Ishikawa (cell line): ENCODE measurements around the gene ACKR4.

Experiments used
- CEBPB ChIP-seq: IDR thresholded peaks from 2 replicates; pipeline ENCODE4 v1.6.1; 2012
- CREB1 ChIP-seq: IDR thresholded peaks from 2 replicates; pipeline ENCODE4 v1.6.1; 2012; ENCODE audit warnings: low read depth
- EGR1 ChIP-seq: IDR thresholded peaks from 2 replicates; pipeline ENCODE4 v1.6.1; 2012
- EP300 ChIP-seq: IDR thresholded peaks from 2 replicates; pipeline ENCODE4 v1.6.1; 2012; ENCODE audit warnings: borderline replicate concordance
- FOXM1 ChIP-seq: IDR thresholded peaks from 2 replicates; pipeline ENCODE4 v1.6.1; 2012; ENCODE audit warnings: low read depth, borderline replicate concordance
- NFIC ChIP-seq: IDR thresholded peaks from 2 replicates; pipeline ENCODE4 v1.6.1; 2012
- RAD21 ChIP-seq: IDR thresholded peaks from 2 replicates; pipeline ENCODE4 v1.6.1; 2012; ENCODE audit warnings: low read depth
- TAF1 ChIP-seq: IDR thresholded peaks from 2 replicates; pipeline ENCODE4 v1.6.1; 2012; ENCODE audit warnings: low read depth, mild to moderate bottlenecking
- TCF12 ChIP-seq: IDR thresholded peaks from 2 replicates; pipeline ENCODE4 v1.6.1; 2012; ENCODE audit warnings: low read depth
- TEAD4 ChIP-seq: IDR thresholded peaks from 2 replicates; pipeline ENCODE4 v1.6.1; 2012
- YY1 ChIP-seq: IDR thresholded peaks from 2 replicates; pipeline ENCODE4 v1.6.1; 2012; ENCODE audit warnings: low read depth
- ZBTB7A ChIP-seq: IDR thresholded peaks from 2 replicates; pipeline ENCODE4 v1.6.1; 2012; ENCODE audit warnings: low read depth
- TF ChIP-seq, protein P1 (sequence below): IDR thresholded peaks from 2 replicates; pipeline ENCODE4 v1.6.1; 2012
- TF ChIP-seq, protein P2 (sequence below): IDR thresholded peaks from 2 replicates; pipeline ENCODE4 v1.6.1; 2012; ENCODE audit warnings: low read depth, mild to moderate bottlenecking
- TF ChIP-seq, protein P3 (sequence below): IDR thresholded peaks from 2 replicates; pipeline ENCODE4 v1.6.1; 2012

The ACKR4 gene

DNA sequence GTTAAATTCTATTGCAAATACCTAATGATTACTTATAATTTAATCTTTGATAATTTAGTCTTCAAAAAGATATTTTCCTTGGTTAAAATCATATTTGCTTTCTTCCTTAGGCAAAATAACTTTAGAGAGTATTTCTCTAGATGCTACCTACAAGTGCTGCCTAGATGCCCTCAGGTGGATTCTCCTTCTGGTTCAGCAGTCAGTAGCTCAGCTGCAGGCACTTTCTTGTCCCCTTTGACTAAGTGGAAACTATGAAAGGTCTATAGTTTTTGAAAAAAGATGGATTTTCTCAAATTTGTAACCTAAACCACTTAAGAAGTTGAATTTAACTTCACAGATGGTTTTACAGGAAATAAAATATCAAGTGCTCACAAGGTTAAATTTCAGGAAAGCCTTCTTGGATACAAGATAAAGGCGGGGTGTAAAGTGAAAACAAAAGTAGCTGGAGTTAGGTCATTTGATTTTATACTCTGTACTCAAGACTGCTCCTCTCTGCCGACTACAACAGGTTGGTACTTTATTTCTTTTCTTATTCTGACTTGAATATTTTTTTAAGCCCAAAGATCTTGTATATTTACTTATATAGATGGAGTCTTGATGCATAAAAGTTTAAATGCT, at the start of gene ACKR4:
TSS of gene ACKR4 (plus strand) at position 455 of the 618 bp plus-strand sequence. CDS start 3,128 bp downstream, outside the sequence.
- TF ChIP-seq, protein P1, sequence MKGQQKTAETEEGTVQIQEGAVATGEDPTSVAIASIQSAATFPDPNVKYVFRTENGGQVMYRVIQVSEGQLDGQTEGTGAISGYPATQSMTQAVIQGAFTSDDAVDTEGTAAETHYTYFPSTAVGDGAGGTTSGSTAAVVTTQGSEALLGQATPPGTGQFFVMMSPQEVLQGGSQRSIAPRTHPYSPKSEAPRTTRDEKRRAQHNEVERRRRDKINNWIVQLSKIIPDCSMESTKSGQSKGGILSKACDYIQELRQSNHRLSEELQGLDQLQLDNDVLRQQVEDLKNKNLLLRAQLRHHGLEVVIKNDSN = no peak
- no peak for TF ChIP-seq EP300

DNA sequence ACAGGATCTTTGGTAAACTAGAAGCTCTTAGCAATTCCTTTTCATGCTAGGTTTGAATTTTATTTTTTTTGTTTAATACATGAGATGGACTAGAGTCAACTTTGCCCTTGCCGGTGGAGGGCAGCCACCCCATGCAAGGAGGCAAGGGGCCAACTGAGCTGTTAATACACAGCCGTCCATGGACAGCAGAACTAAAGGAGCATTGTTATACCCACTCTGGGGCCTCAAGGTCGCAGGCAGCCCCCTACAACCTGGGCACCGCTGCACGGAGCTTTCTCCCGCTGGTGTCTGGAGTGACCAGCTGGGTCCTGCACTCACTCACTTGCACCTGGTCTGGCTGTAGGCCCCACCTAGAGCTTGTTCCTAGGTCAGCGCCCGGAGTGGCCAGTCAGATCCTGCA, 47.9 kb upstream of the ACKR4 start:
- TF ChIP-seq CREB1 (no peak), CEBPB (no peak), TEAD4 (no peak), EGR1 (no peak), EP300 (no peak), TAF1 (no peak), FOXM1 (no peak), TCF12 (no peak), YY1 (no peak), ZBTB7A (no peak), NFIC (no peak), RAD21 (no peak)
- TF ChIP-seq, protein P1 = no peak
- TF ChIP-seq, protein P2, sequence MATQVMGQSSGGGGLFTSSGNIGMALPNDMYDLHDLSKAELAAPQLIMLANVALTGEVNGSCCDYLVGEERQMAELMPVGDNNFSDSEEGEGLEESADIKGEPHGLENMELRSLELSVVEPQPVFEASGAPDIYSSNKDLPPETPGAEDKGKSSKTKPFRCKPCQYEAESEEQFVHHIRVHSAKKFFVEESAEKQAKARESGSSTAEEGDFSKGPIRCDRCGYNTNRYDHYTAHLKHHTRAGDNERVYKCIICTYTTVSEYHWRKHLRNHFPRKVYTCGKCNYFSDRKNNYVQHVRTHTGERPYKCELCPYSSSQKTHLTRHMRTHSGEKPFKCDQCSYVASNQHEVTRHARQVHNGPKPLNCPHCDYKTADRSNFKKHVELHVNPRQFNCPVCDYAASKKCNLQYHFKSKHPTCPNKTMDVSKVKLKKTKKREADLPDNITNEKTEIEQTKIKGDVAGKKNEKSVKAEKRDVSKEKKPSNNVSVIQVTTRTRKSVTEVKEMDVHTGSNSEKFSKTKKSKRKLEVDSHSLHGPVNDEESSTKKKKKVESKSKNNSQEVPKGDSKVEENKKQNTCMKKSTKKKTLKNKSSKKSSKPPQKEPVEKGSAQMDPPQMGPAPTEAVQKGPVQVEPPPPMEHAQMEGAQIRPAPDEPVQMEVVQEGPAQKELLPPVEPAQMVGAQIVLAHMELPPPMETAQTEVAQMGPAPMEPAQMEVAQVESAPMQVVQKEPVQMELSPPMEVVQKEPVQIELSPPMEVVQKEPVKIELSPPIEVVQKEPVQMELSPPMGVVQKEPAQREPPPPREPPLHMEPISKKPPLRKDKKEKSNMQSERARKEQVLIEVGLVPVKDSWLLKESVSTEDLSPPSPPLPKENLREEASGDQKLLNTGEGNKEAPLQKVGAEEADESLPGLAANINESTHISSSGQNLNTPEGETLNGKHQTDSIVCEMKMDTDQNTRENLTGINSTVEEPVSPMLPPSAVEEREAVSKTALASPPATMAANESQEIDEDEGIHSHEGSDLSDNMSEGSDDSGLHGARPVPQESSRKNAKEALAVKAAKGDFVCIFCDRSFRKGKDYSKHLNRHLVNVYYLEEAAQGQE = no peak
- TF ChIP-seq, protein P3, sequence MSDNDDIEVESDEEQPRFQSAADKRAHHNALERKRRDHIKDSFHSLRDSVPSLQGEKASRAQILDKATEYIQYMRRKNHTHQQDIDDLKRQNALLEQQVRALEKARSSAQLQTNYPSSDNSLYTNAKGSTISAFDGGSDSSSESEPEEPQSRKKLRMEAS = no peak

DNA sequence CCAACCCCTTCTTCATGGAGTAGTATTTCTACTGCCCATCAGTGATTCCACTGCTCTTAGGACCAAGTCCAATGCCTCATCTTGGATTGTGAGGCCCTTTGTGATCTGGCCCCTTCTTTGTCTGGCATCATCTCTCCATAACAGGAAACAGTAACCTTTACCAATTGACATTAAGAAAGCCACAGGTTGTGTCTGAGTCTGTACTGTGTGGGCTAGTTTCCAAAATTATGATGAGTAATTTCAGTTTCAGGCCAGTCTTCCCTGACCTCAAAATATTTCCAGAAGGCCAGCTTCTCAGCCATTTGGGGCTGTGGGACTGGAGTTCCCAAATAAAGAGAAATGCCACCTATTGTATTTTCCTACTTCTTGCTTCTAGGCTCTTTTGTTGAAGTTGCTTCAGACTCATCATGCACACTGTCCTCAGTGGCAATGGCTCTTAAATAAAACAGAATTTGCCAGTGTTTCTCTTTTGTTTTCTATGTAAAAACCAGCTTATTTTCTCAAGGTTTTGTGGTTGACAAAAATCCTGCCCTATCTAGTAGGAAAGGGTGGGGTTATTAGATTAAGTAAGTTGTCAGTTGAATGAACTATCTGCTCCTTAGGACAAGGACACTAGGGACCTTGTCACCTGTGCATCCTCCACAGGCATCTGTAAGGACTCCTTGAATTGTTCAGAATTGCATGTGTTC, 47.0 kb upstream of the ACKR4 start:
- TF ChIP-seq YY1 = no peak
- TF ChIP-seq EGR1 = no peak

DNA sequence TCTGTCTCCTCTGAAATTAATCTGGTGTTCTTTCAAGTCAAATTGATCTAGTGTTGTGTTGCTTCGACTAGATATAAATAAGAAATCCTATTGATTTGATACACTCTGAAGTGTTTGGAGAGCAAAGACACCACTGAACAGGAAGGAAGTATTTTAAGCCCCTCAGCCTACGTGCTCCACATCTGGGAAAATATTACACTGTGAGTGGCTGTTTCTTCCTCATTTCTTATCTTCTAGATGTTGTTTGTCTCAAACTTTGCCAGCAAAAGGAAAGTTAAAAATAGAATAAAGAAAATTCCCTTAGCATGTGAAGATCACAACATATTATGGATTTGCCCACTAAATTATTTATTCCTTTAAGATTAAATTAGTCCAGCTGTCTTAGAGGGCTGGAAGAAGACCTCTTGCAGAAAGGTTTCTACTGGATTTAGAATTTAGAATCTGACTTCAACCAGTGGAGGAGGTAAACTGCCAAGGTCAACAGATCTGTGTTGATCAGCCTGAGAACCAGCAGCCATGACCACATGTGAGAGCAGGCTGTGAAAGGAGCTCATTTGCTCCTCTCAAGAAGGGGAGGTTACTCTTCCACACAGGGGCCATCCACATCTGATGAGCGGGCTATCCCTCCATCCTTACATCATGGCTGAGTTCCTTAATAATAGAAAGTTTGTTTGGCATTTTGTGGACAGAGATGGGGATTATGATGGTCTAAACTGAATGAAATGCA, 46.3 kb upstream of the ACKR4 start:
- TF ChIP-seq CREB1 = no peak
- TF ChIP-seq, protein P2 = no peak
- TF ChIP-seq TEAD4 = no peak
- TF ChIP-seq NFIC = no peak
- TF ChIP-seq ZBTB7A = no peak
- no peak for TF ChIP-seq EP300
- TF ChIP-seq FOXM1 = no peak
- TF ChIP-seq TCF12 = no peak
- TF ChIP-seq, protein P1 = no peak
- no peak for TF ChIP-seq TAF1
- no peak for TF ChIP-seq CEBPB
- TF ChIP-seq, protein P3 = no peak
- no peak for TF ChIP-seq RAD21
- no peak for TF ChIP-seq EGR1
- no peak for TF ChIP-seq YY1

DNA sequence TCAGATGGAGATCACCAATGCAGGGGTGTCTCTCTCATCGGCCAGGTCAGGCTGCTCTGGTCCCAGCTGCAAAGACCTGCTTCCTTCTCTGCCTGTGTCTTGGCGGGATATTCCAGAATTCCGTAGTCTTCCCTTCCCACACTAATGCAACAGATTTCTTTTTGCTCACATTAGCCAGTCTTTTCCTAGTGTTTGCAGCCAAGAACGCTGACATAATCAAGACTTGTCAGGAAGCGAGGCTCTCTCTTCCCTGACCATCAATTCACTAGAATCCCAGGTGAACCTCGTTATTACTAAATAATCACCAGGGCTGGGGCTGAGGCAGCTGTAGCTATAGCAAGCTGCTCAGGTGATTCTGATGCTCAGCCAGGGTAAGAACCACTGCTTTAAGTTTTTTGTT, 43.2 kb upstream of the ACKR4 start:
- no peak for TF ChIP-seq EGR1
